HepG2 (cell line): ENCODE data around the gene CITED4. TPM values are rescaled to one million over a fixed set of nuclear protein-coding genes. Genes with fewer than 3 reads are reported as not detected.

Experiments
- ATAC-seq: fragments of 200-7000 bp; cut with Tn5 transposase; 3 replicates; pipeline ENCODE4 v1.9.1; 2020; ENCODE audit warnings: mild to moderate bottlenecking, moderate library complexity
- BruUV-seq: library from RNA; stranded (reverse); fragments of 400-500 nt; replicated peaks from 2 replicates; lab custom pipeline; 2021; lab: Mats Ljungman, UMichigan
- CTCF ChIA-PET: fragments of 300-600 bp; formaldehyde crosslinking; extraction: SDS; loops from one replicate; lab custom pipeline; 2021; ENCODE audit warnings: low total read pairs, inconsistent platforms, low intra/inter-chr PET ratio; lab: Yijun Ruan, JAX
- POLR2A ChIA-PET: fragments of 350-600 bp; sonication (Branson Sonifier 250); formaldehyde crosslinking; loops from one replicate; lab custom pipeline; 2020; ENCODE audit warnings: antibody characterized with exemption, inconsistent platforms; lab: Yijun Ruan, JAX
- DNase-seq: peaks from one replicate; pipeline ENCODE4 v3.0.0-alpha.2; 2015; ENCODE audit warnings: low spot score
- FAIRE-seq: peaks from 3 replicates; lab custom pipeline; 2011; peaks lifted over from hg19 to GRCh38; lab: Jason Lieb, UNC
- H2AFZ ChIP-seq: one replicate; pipeline ENCODE4 v1.6.1; 2011; ENCODE audit warnings: low read length, inconsistent platforms
- H3K27ac ChIP-seq: fragments of 300-600 bp; 3 replicates; pipeline ENCODE4 v1.8.0; 2011; ENCODE audit warnings: mixed run types, mild to moderate bottlenecking, mixed read lengths, low read length, inconsistent platforms; ENCODE audit not compliant: insufficient read depth; ENCODE audit errors: extremely low read length
- H3K27me3 ChIP-seq, 2 experiments: fragments of 200-600 bp in 1 of 2; 2 replicates in 1 of 2; 3 replicates in 1 of 2; pipeline versions ENCODE4 v1.6.0 to v1.8.0; 2011; ENCODE audit warnings: low read length in 2 of 2, mild to moderate bottlenecking in 2 of 2, moderate library complexity in 2 of 2, inconsistent platforms in 1 of 2; ENCODE audit not compliant: insufficient read depth in 2 of 2, control insufficient read depth in 1 of 2
- H3K36me3 ChIP-seq, 2 experiments: fragments of 200-600 bp in 1 of 2; replicated peaks in 1 of 2; 2 replicates in 1 of 2; 3 replicates in 1 of 2; pipeline versions ENCODE4 v1.5.1 to v1.8.0; 2011; ENCODE audit warnings: low read length in 2 of 2, inconsistent platforms in 1 of 2; ENCODE audit not compliant: insufficient read depth in 2 of 2, control insufficient read depth in 1 of 2
- H3K4me1 ChIP-seq: 2 replicates; pipeline ENCODE4 v1.5.1; 2012; ENCODE audit warnings: low read length, inconsistent platforms; ENCODE audit not compliant: insufficient read depth
- H3K4me2 ChIP-seq: 2 replicates; pipeline ENCODE4 v1.6.0; 2011; ENCODE audit warnings: low read depth, low read length, inconsistent platforms
- H3K4me3 ChIP-seq, 3 experiments: fragments of 200-600 bp in 1 of 3; sonication (generic), shearing (Covaris generic) in 1 of 3; replicated peaks in 1 of 3; 2 replicates each; pipeline ENCODE4 v1.5.1; 2011 to 2016; ENCODE audit warnings: low read length in 3 of 3, inconsistent platforms in 2 of 3, low read depth in 2 of 3, mild to moderate bottlenecking in 2 of 3, control low read depth in 1 of 3, mixed read lengths in 1 of 3; ENCODE audit not compliant: insufficient read depth in 1 of 3
- H3K79me2 ChIP-seq: one replicate; pipeline ENCODE4 v1.6.1; 2011; ENCODE audit warnings: low read length, inconsistent platforms; ENCODE audit not compliant: insufficient read depth
- H3K9ac ChIP-seq: 2 replicates; pipeline ENCODE4 v1.6.0; 2011; ENCODE audit warnings: mild to moderate bottlenecking, low read depth, low read length, inconsistent platforms; ENCODE audit not compliant: insufficient read depth
- H3K9me3 ChIP-seq: 2 replicates; pipeline ENCODE4 v1.5.1; 2012; ENCODE audit warnings: mild to moderate bottlenecking, low read length
- H4K20me1 ChIP-seq: 2 replicates; pipeline ENCODE4 v1.6.0; 2011; ENCODE audit warnings: inconsistent platforms, mild to moderate bottlenecking, low read length, moderate library complexity; ENCODE audit not compliant: insufficient read depth
- CEBPB ChIP-seq: IDR thresholded peaks from 2 replicates; pipeline ENCODE4 v1.6.1; 2011; ENCODE audit warnings: low read depth, low read length, improper control_type of control experiment, borderline replicate concordance
- DZIP1 ChIP-seq: sonication (generic); formaldehyde crosslinking; IDR thresholded peaks from 2 replicates; pipeline ENCODE4 v1.5.0; 2020; ENCODE audit warnings: mild to moderate bottlenecking, missing genetic modification reagents
- ELF3 ChIP-seq: IDR thresholded peaks from 2 replicates; pipeline ENCODE4 v1.6.1; 2016; ENCODE audit warnings: missing genetic modification reagents, missing compliant biosample characterization
- FOXA1 ChIP-seq, 2 experiments: fragments of 450-650 bp in 1 of 2; sonication (generic) in 1 of 2; formaldehyde crosslinking in 1 of 2; IDR thresholded peaks; 2 replicates each; pipeline versions ENCODE4 v1.4.0 to v1.6.1; 2016 to 2020; ENCODE audit warnings: missing genetic modification reagents in 1 of 2
- HBP1 ChIP-seq: IDR thresholded peaks from 2 replicates; pipeline ENCODE4 v1.6.1; 2016; ENCODE audit warnings: low read depth, control low read depth
- NR2F1 ChIP-seq, 2 experiments: fragments of 450-650 bp in 1 of 2; formaldehyde crosslinking in 1 of 2; IDR thresholded peaks; 2 replicates each; pipeline versions ENCODE4 v1.5.0 to v1.6.1; 2016 to 2020; ENCODE audit warnings: mild to moderate bottlenecking in 1 of 2, missing compliant biosample characterization in 1 of 2, missing genetic modification reagents in 1 of 2, moderate library complexity in 1 of 2
- RARA ChIP-seq: IDR thresholded peaks from 2 replicates; pipeline ENCODE4 v1.6.1; 2016; ENCODE audit warnings: missing genetic modification reagents, missing compliant biosample characterization
- SP1 ChIP-seq, 2 experiments: fragments of 450-650 bp in 1 of 2; sonication (generic) in 1 of 2; formaldehyde crosslinking in 1 of 2; IDR thresholded peaks; 2 replicates each; pipeline versions ENCODE4 v1.4.0 to v1.6.1; 2016 to 2020; ENCODE audit warnings: missing genetic modification reagents in 1 of 2
- ZFX ChIP-seq: sonication (generic); formaldehyde crosslinking; IDR thresholded peaks from 2 replicates; pipeline ENCODE4 v1.4.0; 2020; ENCODE audit warnings: mild to moderate bottlenecking, low read depth, missing genetic modification reagents, moderate library complexity
- ZNF18 ChIP-seq: sonication (generic); formaldehyde crosslinking; IDR thresholded peaks from 2 replicates; pipeline ENCODE4 v1.8.0; 2022; ENCODE audit warnings: mild to moderate bottlenecking, missing genetic modification reagents; ENCODE audit not compliant: insufficient replicate concordance
- ZNF713 ChIP-seq: sonication (generic); formaldehyde crosslinking; IDR thresholded peaks from 2 replicates; pipeline ENCODE4 v1.4.0; 2020; ENCODE audit warnings: mild to moderate bottlenecking, missing genetic modification reagents
- ZNF816 ChIP-seq: sonication (generic); formaldehyde crosslinking; IDR thresholded peaks from 2 replicates; pipeline ENCODE4 v1.8.0; 2022; ENCODE audit warnings: missing genetic modification reagents, mild to moderate bottlenecking, borderline replicate concordance
- WGBS: methylation state at CpG from one replicate; pipeline ENCODE4 v1.1.6; 2017; ENCODE audit warnings: low lambda C conversion rate; 5-methylcytosine and 5-hydroxymethylcytosine counted together
- in situ Hi-C: cut with HindIII; loops from 2 replicates; pipeline ENCODE4 v1.10.0; 2017; ENCODE audit warnings: low pct_unique_long_range_greater_than_20kb; ENCODE audit not compliant: extremely low pct_ligation_motif_present
- intact Hi-C: fragments of 100-400 bp; cut with micrococcal nuclease; formaldehyde crosslinking; loops from one replicate; pipeline ENCODE4 v1.10.0; 2022; ENCODE audit not compliant: unreplicated experiment
- polyA plus RNA-seq, 8 experiments: library from polyadenylated mRNA; depleted of rRNA in 3 of 8; stranded (reverse) in 7 of 8; unstranded in 1 of 8; fragments of >200 nt; fragmentation: Illumina TruSeq in 4 of 8; extraction: Trizol in 4 of 8; gene quantifications; 2 replicates each; pipeline versions ENCODE4 v1.2.1 to v1.2.3, GENCODE V29; 2011 to 2016; ENCODE audit warnings: low read depth in 4 of 8, missing spikeins in 1 of 8, mixed read lengths in 1 of 8; ENCODE audit not compliant: insufficient read depth in 1 of 8
- total RNA-seq, 5 experiments: library from RNA; depleted of rRNA; stranded (reverse); fragments of >200 nt; fragmentation: Illumina TruSeq; extraction: Trizol; gene quantifications; 2 replicates each; pipeline ENCODE4 v1.2.3, GENCODE V29; 2016; ENCODE audit warnings: low read depth in 1 of 5

The CITED4 gene
- total and polyA plus RNA-seq, 2 of the 13 experiments (the other 11 are each of a cell fraction or from before 2014, with no cell fraction given): 1.5 to 9.9 TPM

- no peak for TF ChIP-seq DZIP1
- peak; percentile 40; the same call in 1 of the 2 replicates for TF ChIP-seq ZFX (CRISPR knock-in tag)
- TF ChIP-seq SP1 (IDR thresholded peaks at IDR 0.05): no peak
- TF ChIP-seq SP1 (CRISPR knock-in tag; IDR thresholded peaks at IDR 0.05): no peak
- TF ChIP-seq FOXA1 (IDR thresholded peaks at IDR 0.05): no peak
- no peak for TF ChIP-seq FOXA1 (CRISPR knock-in tag; IDR thresholded peaks at IDR 0.05)
- TF ChIP-seq RARA (CRISPR knock-in tag): peak; percentile 47; the same call in 1 of the 2 replicates
- peak; percentile 70 for TF ChIP-seq ELF3 (CRISPR knock-in tag)
- TF ChIP-seq NR2F1 (CRISPR knock-in tag; IDR thresholded peaks at IDR 0.05): no peak
- TF ChIP-seq CEBPB: peak; percentile 57
- no peak for TF ChIP-seq ZNF816 (CRISPR knock-in tag)
These were observed 44.7 kb upstream of the CITED4 start (continued) for GRCh38 chr1:40906781-40907400.

- no peak overlapping the region for H3K4me2 ChIP-seq
- in situ Hi-C loops: no loop called here
- CTCF ChIA-PET: no interaction called here
These were observed 42.9 kb upstream of the CITED4 start for GRCh38 chr1:40905061-40905460.

More at GRCh38 chr1:40905061-40905460, 42.9 kb upstream of the CITED4 start:
- ATAC-seq (no peak), FAIRE-seq (no peak), DNase-seq (no peak)
- no peaks in the 10 kb centered on the region for H4K20me1 ChIP-seq
- no peaks in the 10 kb centered on the region for H3K36me3 ChIP-seq
- H3K27ac ChIP-seq: no peak overlapping the region
- H3K9me3 ChIP-seq: no peaks in the 10 kb centered on the region
- no peaks in the 10 kb centered on the region for H3K79me2 ChIP-seq
- POLR2A ChIA-PET: no interaction called here
- H2AFZ ChIP-seq: no peak overlapping the region
- no peak overlapping the region for H3K4me3 ChIP-seq
- WGBS: 69% methylated on average over 4 of the region's 4 CpGs
- TF ChIP-seq HBP1 (no peak), ZNF18 (no peak), ZFX (CRISPR knock-in tag) (no peak), ZNF713 (CRISPR knock-in tag) (no peak)
- BruUV-seq: no TSS peak
- peaks cover 30% of the 10 kb centered on the region for H3K4me1 ChIP-seq
- no peak overlapping the region for H3K9ac ChIP-seq
- intact Hi-C loops: no loop called here
- peaks cover 0 to 1% of the 10 kb centered on the region in 2 experiments; a peak in 2 of 5 replicates for H3K27me3 ChIP-seq
